HG03439 (cell line): ENCODE measurements around the gene KRTAP2-4.
"Not testable (repeated sequence)": the region's sequence is repeated elsewhere in the genome, so short reads cannot be mapped to it uniquely, and the experiment has no call there.

Experiments used
- ATAC-seq: cut with Tn5 transposase; IDR thresholded peaks from one replicate; pipeline ENCODE4 v1.9.1; 2021; ENCODE audit warnings: mild to moderate bottlenecking, moderate library complexity; ENCODE audit not compliant: unreplicated experiment

Gene KRTAP2-4

GRCh38 chr17:41065829-41066624 is at the start of gene KRTAP2-4:
Gene KRTAP2-4, minus strand, starts transcription at chr17:41065879. Its CDS starts 34 bp downstream, at chr17:41065845.
- no peak for ATAC-seq

GRCh38 chr17:41111151-41111885 is 45.6 kb upstream of the KRTAP2-4 start:
- ATAC-seq, result no peak

- not testable (repeated sequence) for ATAC-seq
Measured at GRCh38 chr17:41108728-41109386, 43.2 kb upstream of the KRTAP2-4 start.

- ATAC-seq, result no peak
Measured at GRCh38 chr17:41107941-41108450, 42.3 kb upstream of the KRTAP2-4 start.

GRCh38 chr17:41105347-41105746 is 39.7 kb upstream of the KRTAP2-4 start, which contains the start of gene KRTAP4-9:
Gene KRTAP4-9, plus strand, starts transcription at chr17:41105389. Its CDS starts 0 bp downstream, at chr17:41105389.
- ATAC-seq, result not testable (repeated sequence)

- ATAC-seq, result not testable (repeated sequence)
Measured at GRCh38 chr17:41104386-41105038, 38.8 kb upstream of the KRTAP2-4 start.

- ATAC-seq, result no peak
Measured at GRCh38 chr17:41103896-41104295, 38.2 kb upstream of the KRTAP2-4 start.

GRCh38 chr17:41101586-41102259 is 36.0 kb upstream of the KRTAP2-4 start, which contains the start of gene KRTAP4-16:
Gene KRTAP4-16, minus strand, starts transcription at chr17:41102209. Its CDS starts 0 bp downstream, at chr17:41102209.
- ATAC-seq, result no peak

GRCh38 chr17:41099682-41100480 is 34.2 kb upstream of the KRTAP2-4 start:
- not testable (repeated sequence) for ATAC-seq

GRCh38 chr17:41098481-41098880 is 32.8 kb upstream of the KRTAP2-4 start:
- no peak for ATAC-seq

GRCh38 chr17:41098042-41098441 is 32.4 kb upstream of the KRTAP2-4 start, which contains the start of gene KRTAP4-8:
Gene KRTAP4-8, minus strand, starts transcription at chr17:41098142. Its CDS starts 58 bp downstream, at chr17:41098084.
- no peak for ATAC-seq

- no peak for ATAC-seq
Measured at GRCh38 chr17:41096055-41096454, 30.4 kb upstream of the KRTAP2-4 start.

GRCh38 chr17:41088760-41089352 is 23.2 kb upstream of the KRTAP2-4 start:
- not testable (repeated sequence) for ATAC-seq

- ATAC-seq, result not testable (repeated sequence)
Measured at GRCh38 chr17:41084100-41084856, 18.6 kb upstream of the KRTAP2-4 start, which contains the start of gene KRTAP4-7. Gene KRTAP4-7, plus strand, starts transcription at chr17:41084150. Its CDS starts 57 bp downstream, at chr17:41084207.

GRCh38 chr17:41083427-41083826 is 17.7 kb upstream of the KRTAP2-4 start:
- not testable (repeated sequence) for ATAC-seq

- no peak for ATAC-seq
Measured at GRCh38 chr17:41082626-41083025, 16.9 kb upstream of the KRTAP2-4 start.

GRCh38 chr17:41076788-41077187 is 11.1 kb upstream of the KRTAP2-4 start:
- no peak for ATAC-seq

- no peak for ATAC-seq
Measured at GRCh38 chr17:41073676-41074075, 8.0 kb upstream of the KRTAP2-4 start.
